Left lung (tissue), 10 donors: ENCODE results near the gene HDLBP. TPM values are rescaled to one million over a fixed set of nuclear protein-coding genes. Genes with fewer than 3 reads are reported as not detected.

Source experiments
- ATAC-seq: fragments of 200-7000 bp; cut with Tn5 transposase; one replicate; pipeline ENCODE4 v1.9.1; 2020; ENCODE audit warnings: moderate library complexity
- DNase-seq, 4 donors: peaks; one replicate each; pipeline ENCODE4 v3.0.0-alpha.2; 2013 to 2020
- H3K27ac ChIP-seq, 2 donors: fragments of 200-600 bp; sonication (generic) in 1 of 2; one replicate each; pipeline versions ENCODE4 v1.5.0 to v1.8.0; 2020 to 2021
- H3K27me3 ChIP-seq, 2 donors: fragments of 200-600 bp; sonication (generic) in 1 of 2; one replicate each; pipeline versions ENCODE4 v1.5.0 to v1.8.0; 2020 to 2021
- H3K36me3 ChIP-seq, 2 donors: fragments of 200-600 bp; sonication (generic) in 1 of 2; one replicate each; pipeline versions ENCODE4 v1.5.0 to v1.8.0; 2020 to 2021
- H3K4me1 ChIP-seq, 2 donors: fragments of 200-600 bp; one replicate each; pipeline ENCODE4 v1.8.0; 2021
- H3K4me3 ChIP-seq, 2 donors: fragments of 200-600 bp; sonication (generic) in 1 of 2; one replicate each; pipeline versions ENCODE4 v1.5.0 to v1.8.0; 2020 to 2021; ENCODE audit warnings: mild to moderate bottlenecking in 1 of 2
- H3K9me3 ChIP-seq, 2 donors: fragments of 200-600 bp; sonication (generic) in 1 of 2; one replicate each; pipeline versions ENCODE4 v1.5.0 to v1.8.0; 2020 to 2021
- CTCF ChIP-seq, 2 donors: fragments of 200-600 bp; sonication (generic) in 1 of 2; IDR thresholded peaks; one replicate each; pipeline versions ENCODE4 v1.5.0 to v1.8.0; 2021; ENCODE audit warnings: antibody characterized with exemption in 2 of 2
- intact Hi-C, 2 donors: fragments of 100-400 bp; cut with DNase I; formaldehyde crosslinking; loops; one replicate each; pipeline versions ENCODE4 v1.11.2 to v1.14.2; 2022
- polyA plus RNA-seq, 6 donors: library from polyadenylated mRNA; unstranded; fragments of 120-200 nt; gene quantifications; one replicate each; pipeline ENCODE4 v1.2.1, GENCODE V29; 2013; ENCODE audit not compliant: insufficient read length in 6 of 6
- total RNA-seq, 2 donors: library from RNA; stranded (reverse); fragmentation: NEBNext Ultra II Directional; extraction: Animal tissue kit (Norgen Biotek cat#: 25700); gene quantifications; one replicate each; pipeline ENCODE4 v1.2.1, GENCODE V29; 2021
- donor health status: DM: no; HTN: yes; CAD: no.
- donor health status: DM: no; HTN: no; CAD: no.

Gene HDLBP
- total and polyA plus RNA-seq, 8 donors, result 369 to 567 (median 401) TPM

- Histone ChIP-seq H3K4me1 (no peaks in the 10 kb centered on the region), H3K27ac (no peak overlapping the region), H3K27me3 (no peaks in the 10 kb centered on the region), H3K9me3 (no peaks in the 10 kb centered on the region), H3K36me3 (peaks cover 0 to 81% of the 10 kb centered on the region in 2 donors), H3K4me3 (no peak overlapping the region)
- intact Hi-C loops, result no loop called here
- TF ChIP-seq CTCF (IDR thresholded peaks at IDR 0.05), result no peak
- ATAC-seq, result no peak
- DNase-seq, result no peak
Measured at GRCh38 chr2:241180495-241180894, 135.0 kb downstream of the HDLBP start.

- Histone ChIP-seq H3K27me3 (no peaks in the 10 kb centered on the region), H3K4me1 (no peaks in the 10 kb centered on the region), H3K36me3 (peaks cover 0 to 87% of the 10 kb centered on the region in 2 donors), H3K9me3 (no peaks in the 10 kb centered on the region), H3K27ac (no peak overlapping the region), H3K4me3 (no peak overlapping the region)
- intact Hi-C loops, result no loop called here
- DNase-seq (peak in 2 of 4 donors; percentile 42 to 48), ATAC-seq (peak; percentile 61)
- TF ChIP-seq CTCF (IDR thresholded peaks at IDR 0.05), result no peak
Measured at GRCh38 chr2:241179899-241180298, 135.6 kb downstream of the HDLBP start.

- no peaks in the 10 kb centered on the region for H3K9me3 ChIP-seq
- TF ChIP-seq CTCF (IDR thresholded peaks at IDR 0.05), result no peak
- H3K36me3 ChIP-seq, result peaks cover 0 to 96% of the 10 kb centered on the region in 2 donors
- peak; percentile 39 for ATAC-seq
- peak in 2 of 4 donors; percentile 0 to 52 for DNase-seq
- intact Hi-C loops, result no loop called here
- H3K4me1 ChIP-seq, result no peaks in the 10 kb centered on the region
- H3K27ac ChIP-seq, result no peak overlapping the region
- no peaks in the 10 kb centered on the region for H3K27me3 ChIP-seq
- no peak overlapping the region for H3K4me3 ChIP-seq
Measured at GRCh38 chr2:241178961-241179360, 136.5 kb downstream of the HDLBP start.

GRCh38 chr2:241177526-241178334 is 137.7 kb downstream of the HDLBP start:
- no peak for TF ChIP-seq CTCF (IDR thresholded peaks at IDR 0.05)
- Histone ChIP-seq H3K36me3 (peaks cover 0 to 91% of the 10 kb centered on the region in 2 donors), H3K27me3 (no peaks in the 10 kb centered on the region), H3K4me1 (no peaks in the 10 kb centered on the region), H3K9me3 (no peaks in the 10 kb centered on the region), H3K27ac (no peak overlapping the region), H3K4me3 (no peak overlapping the region)
- ATAC-seq (no peak), DNase-seq (peak in 1 of 4 donors; percentile 53)
- intact Hi-C loops, result no loop called here

Other genes starting within 250 kb of the HDLBP start
- gene MTERF4, start 213.4 kb downstream of the HDLBP start, total RNA-seq, result 10 to 100 TPM; 24.9 to 26.7 TPM
- 100 to 1,000 TPM in 1 of 6 donors, 10 to 100 TPM in 5; 67.1 to 101 (median 92.0) TPM for gene MTERF4, start 213.4 kb downstream of the HDLBP start, polyA plus RNA-seq
- 10 to 100 TPM; 12.7 to 21.3 TPM for gene PASK, start 166.2 kb downstream of the HDLBP start, total RNA-seq
- 10 to 100 TPM; 19.9 to 24.8 (median 21.0) TPM for gene PASK, start 166.2 kb downstream of the HDLBP start, polyA plus RNA-seq
- 10 to 100 TPM; 61.6 to 80.0 TPM for gene PPP1R7, start 165.2 kb downstream of the HDLBP start, total RNA-seq
- gene PPP1R7, start 165.2 kb downstream of the HDLBP start, polyA plus RNA-seq, result 10 to 100 TPM; 68.3 to 75.9 (median 71.3) TPM
- gene ANO7, start 127.0 kb downstream of the HDLBP start, total RNA-seq, result 1 to 10 TPM; 1.3 to 1.5 TPM
- 1 to 10 TPM; 2.0 to 2.8 (median 2.4) TPM for gene ANO7, start 127.0 kb downstream of the HDLBP start, polyA plus RNA-seq
- 100 to 1,000 TPM; 320 to 344 TPM for gene SEPTIN2, start 253 bp upstream of the HDLBP start, total RNA-seq
- gene SEPTIN2, start 253 bp upstream of the HDLBP start, polyA plus RNA-seq, result 100 to 1,000 TPM; 509 to 593 (median 567) TPM
- 10 to 100 TPM; 32.2 to 37.0 TPM for gene FARP2, start 40.6 kb upstream of the HDLBP start, total RNA-seq
- 10 to 100 TPM; 47.4 to 54.8 (median 50.2) TPM for gene FARP2, start 40.6 kb upstream of the HDLBP start, polyA plus RNA-seq
- 100 to 1,000 TPM; 125 to 138 TPM for gene STK25, start 192.9 kb upstream of the HDLBP start, total RNA-seq
- 100 to 1,000 TPM; 182 to 237 (median 198) TPM for gene STK25, start 192.9 kb upstream of the HDLBP start, polyA plus RNA-seq
- 10 to 100 TPM; 34.9 to 66.5 TPM for gene BOK, start 243.1 kb upstream of the HDLBP start, total RNA-seq
- 10 to 100 TPM; 17.8 to 29.4 (median 23.8) TPM for gene BOK, start 243.1 kb upstream of the HDLBP start, polyA plus RNA-seq